Subcutaneous adipose tissue (tissue), 4 donors: ENCODE data around the gene PPP2R2C. TPM values are rescaled to one million over a fixed set of nuclear protein-coding genes. Genes with fewer than 3 reads are reported as not detected.

ENCODE experiments used
- CTCF ChIP-seq: fragments of 450-650 bp; IDR thresholded peaks from one replicate; pipeline ENCODE4 v1.5.1; 2016; ENCODE audit warnings: low read depth, mild to moderate bottlenecking, control low read depth, antibody characterized with exemption, moderate library complexity
- total RNA-seq, 4 donors: library from RNA; depleted of rRNA; stranded (reverse); fragments of >200 nt; gene quantifications; one replicate each; pipeline ENCODE4 v1.1.0, GENCODE V29; 2016

PPP2R2C gene
- total RNA-seq, 4 donors from 2014 or later, result 0.17 to 2.0 (median 0.49) TPM; not detected in 1

- no peak for TF ChIP-seq CTCF
Measured at GRCh38 chr4:6308899-6309643, 163.3 kb downstream of the PPP2R2C start.

DNA sequence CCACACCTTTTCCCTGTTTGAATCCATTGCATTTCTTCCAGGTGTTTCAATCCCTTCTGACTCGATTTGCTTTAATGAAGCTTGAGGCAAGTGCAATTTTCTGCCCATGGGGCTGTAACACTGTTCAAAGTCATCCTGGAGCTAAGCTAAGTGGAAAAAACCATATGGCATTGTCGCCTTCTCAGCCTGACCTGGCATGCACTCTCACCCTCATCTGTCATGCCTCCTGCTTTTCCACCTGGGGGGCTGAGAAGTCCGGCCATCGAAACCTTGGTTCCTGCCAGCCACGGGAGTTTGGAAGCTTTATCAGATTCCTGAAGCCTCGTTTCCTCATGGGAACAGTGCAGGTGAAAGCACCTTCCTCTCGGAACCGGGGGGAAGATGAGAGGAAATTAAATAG, 164.5 kb downstream of the PPP2R2C start:
- no peak for TF ChIP-seq CTCF

GRCh38 chr4:6307230-6307629, 165.2 kb downstream of the PPP2R2C start:
- TF ChIP-seq CTCF, result no peak

DNA sequence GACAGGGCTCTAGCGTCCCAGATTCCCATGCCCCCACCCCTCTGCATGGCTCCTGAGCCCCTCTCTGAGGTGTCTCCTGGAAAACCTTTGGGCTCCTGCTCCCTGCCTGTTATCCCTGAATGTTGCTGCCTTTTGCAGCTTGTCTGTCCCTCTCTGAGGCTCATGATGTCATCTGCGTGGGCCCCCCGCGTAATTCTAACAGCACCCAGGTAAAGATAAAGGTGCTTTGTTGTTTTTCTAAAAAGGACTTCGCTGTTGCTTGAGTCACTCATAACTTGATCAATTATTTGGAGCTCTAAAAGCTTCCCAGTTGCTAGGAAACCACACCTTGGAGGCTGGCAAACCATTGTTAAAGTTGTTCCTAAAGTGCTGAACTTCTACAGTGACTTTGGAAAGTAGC, 166.1 kb downstream of the PPP2R2C start:
- no peak for TF ChIP-seq CTCF

- no peak for TF ChIP-seq CTCF
Measured at GRCh38 chr4:6303943-6304342, 168.5 kb downstream of the PPP2R2C start.

GRCh38 chr4:6302869-6303268, 169.5 kb downstream of the PPP2R2C start:
- TF ChIP-seq CTCF, result no peak

GRCh38 chr4:6301732-6302442, 170.5 kb downstream of the PPP2R2C start:
- no peak for TF ChIP-seq CTCF
